H1 (cell line): Measurements from ENCODE around the gene JADE1. TPM values are rescaled to one million over a fixed set of nuclear protein-coding genes. Genes with fewer than 3 reads are reported as not detected.

ENCODE experiments used
- CTCF ChIA-PET: fragments of 300-600 bp; sonication (Branson Sonifier 250); formaldehyde crosslinking; loops from one replicate; lab custom pipeline; 2021; ENCODE audit not compliant: partially characterized antibody; lab: Charles Lee
- POLR2A ChIA-PET: fragments of 300-600 bp; sonication (Branson Sonifier 250); formaldehyde crosslinking; loops from one replicate; lab custom pipeline; 2021; ENCODE audit warnings: inconsistent platforms; ENCODE audit not compliant: partially characterized antibody; lab: Charles Lee
- DNase-seq, 2 experiments: peaks; one replicate each; pipeline versions ENCODE4 v3.0.0 to v3.0.0-alpha.2; 2010 to 2022; ENCODE audit warnings: low spot score in 2 of 2, low read depth in 1 of 2, mixed read lengths in 1 of 2
- FAIRE-seq: peaks from 2 replicates; lab custom pipeline; 2011; peaks lifted over from hg19 to GRCh38; lab: Jason Lieb, UNC
- H2AFZ ChIP-seq: 2 replicates; pipeline ENCODE4 v1.8.1; 2012; ENCODE audit warnings: low read length, inconsistent platforms
- H2AK5ac ChIP-seq: 2 replicates; pipeline ENCODE4 v1.6.1; 2013; ENCODE audit warnings: low read depth, low read length
- H2BK120ac ChIP-seq: replicated peaks from 2 replicates; pipeline ENCODE3; 2013; ENCODE audit warnings: low read depth, low read length, inconsistent platforms
- H2BK12ac ChIP-seq: 2 replicates; pipeline ENCODE4 v1.6.1; 2013; ENCODE audit warnings: low read depth, low read length
- H2BK15ac ChIP-seq: 2 replicates; pipeline ENCODE4 v1.6.1; 2013; ENCODE audit warnings: low read length
- H2BK20ac ChIP-seq: 2 replicates; pipeline ENCODE4 v1.6.1; 2013; ENCODE audit warnings: low read length
- H2BK5ac ChIP-seq: 2 replicates; pipeline ENCODE4 v1.6.1; 2013; ENCODE audit warnings: low read depth, low read length
- H3K14ac ChIP-seq: 2 replicates; pipeline ENCODE4 v1.6.1; 2013; ENCODE audit warnings: inconsistent platforms; ENCODE audit not compliant: insufficient read length
- H3K18ac ChIP-seq: 2 replicates; pipeline ENCODE4 v1.6.1; 2013; ENCODE audit warnings: low read length; ENCODE audit errors: extremely low read depth
- H3K23ac ChIP-seq: 2 replicates; pipeline ENCODE4 v1.6.1; 2013; ENCODE audit warnings: inconsistent platforms; ENCODE audit not compliant: insufficient read length
- H3K23me2 ChIP-seq: 2 replicates; pipeline ENCODE4 v1.6.1; 2013; ENCODE audit warnings: low read depth, low read length
- H3K27ac ChIP-seq: 2 replicates; pipeline ENCODE4 v1.6.1; 2011; ENCODE audit warnings: low read depth, low read length, inconsistent platforms
- H3K27me3 ChIP-seq, 4 experiments: replicated peaks in 1 of 4; 1 replicate in 1 of 4; 2 replicates in 3 of 4; pipeline versions ENCODE4 v1.6.1 to v1.8.1; 2011 to 2013; ENCODE audit warnings: low read length in 3 of 4, mild to moderate bottlenecking in 3 of 4, inconsistent platforms in 2 of 4, mixed read lengths in 2 of 4, moderate library complexity in 1 of 4; ENCODE audit not compliant: control insufficient read depth in 3 of 4, insufficient read depth in 3 of 4; ENCODE audit errors: extremely low read depth in 1 of 4
- H3K36me3 ChIP-seq, 4 experiments: 2 replicates each; pipeline versions ENCODE4 v1.6.1 to v1.8.1; 2011 to 2013; ENCODE audit warnings: mild to moderate bottlenecking in 4 of 4, low read length in 3 of 4, moderate library complexity in 2 of 4, control low read depth in 1 of 4, inconsistent platforms in 1 of 4; ENCODE audit not compliant: insufficient read depth in 4 of 4, control insufficient read depth in 2 of 4
- H3K4ac ChIP-seq: replicated peaks from 2 replicates; pipeline ENCODE3; 2013; ENCODE audit warnings: low read length, low read depth, mixed read lengths, inconsistent platforms; ENCODE audit not compliant: insufficient read length
- H3K4me1 ChIP-seq, 4 experiments: replicated peaks in 1 of 4; 1 replicate in 1 of 4; 2 replicates in 3 of 4; pipeline versions ENCODE4 v1.6.1 to v1.8.1; 2011 to 2013; ENCODE audit warnings: low read length in 3 of 4, inconsistent platforms in 2 of 4, mixed read lengths in 1 of 4; ENCODE audit not compliant: insufficient read depth in 4 of 4, control insufficient read depth in 3 of 4
- H3K4me2 ChIP-seq, 2 experiments: 2 replicates each; pipeline versions ENCODE4 v1.6.1 to v1.8.1; 2011 to 2013; ENCODE audit warnings: low read depth in 2 of 2, low read length in 2 of 2, control low read depth in 1 of 2, inconsistent platforms in 1 of 2, mild to moderate bottlenecking in 1 of 2; ENCODE audit not compliant: insufficient read depth in 1 of 2
- H3K4me3 ChIP-seq, 4 experiments: fragments of 200-600, 300-600 bp in 1 of 4; sonication (generic), shearing (Covaris generic), sonication (Bioruptor Twin) in 1 of 4; 2 replicates each; pipeline versions ENCODE4 v1.5.1 to v1.8.1; 2011 to 2016; ENCODE audit warnings: low read length in 4 of 4, low read depth in 3 of 4, control low read depth in 2 of 4, inconsistent platforms in 2 of 4, mild to moderate bottlenecking in 2 of 4, mixed read lengths in 1 of 4, moderate library complexity in 1 of 4; ENCODE audit not compliant: insufficient read depth in 2 of 4; ENCODE audit errors: extremely low read depth in 1 of 4
- H3K56ac ChIP-seq: replicated peaks from 2 replicates; pipeline ENCODE3; 2013; ENCODE audit warnings: low read depth, mild to moderate bottlenecking, mixed read lengths, low read length, inconsistent platforms; ENCODE audit not compliant: insufficient read length
- H3K79me1 ChIP-seq: 2 replicates; pipeline ENCODE4 v1.6.1; 2013; ENCODE audit warnings: low read depth, low read length, control low read depth
- H3K79me2 ChIP-seq, 2 experiments: 2 replicates each; pipeline versions ENCODE4 v1.6.1 to v1.8.1; 2012 to 2013; ENCODE audit warnings: low read length in 2 of 2, mild to moderate bottlenecking in 2 of 2, inconsistent platforms in 1 of 2; ENCODE audit not compliant: insufficient read depth in 2 of 2, control insufficient read depth in 1 of 2
- H3K9ac ChIP-seq, 4 experiments: replicated peaks in 1 of 4; 1 replicate in 1 of 4; 2 replicates in 3 of 4; pipeline versions ENCODE4 v1.6.1 to v1.8.1; 2011 to 2013; ENCODE audit warnings: low read depth in 3 of 4, low read length in 3 of 4, control low read depth in 2 of 4, mild to moderate bottlenecking in 2 of 4, moderate library complexity in 2 of 4, inconsistent platforms in 1 of 4; ENCODE audit errors: extremely low read depth in 1 of 4
- H3K9me3 ChIP-seq, 2 experiments: 2 replicates each; pipeline versions ENCODE4 v1.6.1 to v1.8.1; 2012 to 2013; ENCODE audit warnings: mild to moderate bottlenecking in 2 of 2, moderate library complexity in 2 of 2, control low read depth in 1 of 2, inconsistent platforms in 1 of 2, low read depth in 1 of 2, low read length in 1 of 2, mixed read lengths in 1 of 2; ENCODE audit not compliant: insufficient read depth in 2 of 2
- H4K20me1 ChIP-seq, 2 experiments: replicated peaks in 1 of 2; 2 replicates each; pipeline versions ENCODE3 to v1.8.1; 2011 to 2013; ENCODE audit warnings: inconsistent platforms in 2 of 2, low read length in 2 of 2, mild to moderate bottlenecking in 1 of 2; ENCODE audit not compliant: insufficient read depth in 2 of 2, control insufficient read depth in 1 of 2
- H4K5ac ChIP-seq: 2 replicates; pipeline ENCODE4 v1.6.1; 2013; ENCODE audit warnings: low read length, low read depth, mixed read lengths, inconsistent platforms; ENCODE audit not compliant: insufficient read length
- H4K8ac ChIP-seq: 2 replicates; pipeline ENCODE4 v1.8.0; 2013; ENCODE audit warnings: mild to moderate bottlenecking, moderate library complexity, low read length, inconsistent platforms; ENCODE audit not compliant: insufficient read depth; ENCODE audit errors: extremely low read depth
- H4K91ac ChIP-seq: replicated peaks from 2 replicates; pipeline ENCODE3; 2013; ENCODE audit warnings: low read length, mixed read lengths, inconsistent platforms; ENCODE audit not compliant: insufficient read length
- ASH2L ChIP-seq: fragments of 200-600, 300-600 bp; sonication (generic); IDR thresholded peaks from one replicate; pipeline ENCODE4 v1.7.1; 2017; ENCODE audit warnings: low read length
- BCL11A ChIP-seq, 2 experiments: IDR thresholded peaks; one replicate each; pipeline ENCODE4 v1.6.1; 2011; ENCODE audit warnings: low read depth in 2 of 2, low read length in 2 of 2, mild to moderate bottlenecking in 2 of 2
- CTBP2 ChIP-seq: IDR thresholded peaks from 2 replicates; pipeline ENCODE4 v1.7.0; 2011; ENCODE audit warnings: borderline replicate concordance, mild to moderate bottlenecking, moderate library complexity, mixed read lengths, low read length; ENCODE audit not compliant: insufficient read depth, insufficient read length
- E2F6 ChIP-seq: IDR thresholded peaks from 2 replicates; pipeline ENCODE4 v1.6.1; 2012; ENCODE audit warnings: inconsistent platforms
- RNF2 ChIP-seq: fragments of 200-900, 300-1000 bp; sonication (generic); IDR thresholded peaks from 2 replicates; pipeline ENCODE4 v1.7.1; 2016; ENCODE audit warnings: borderline replicate concordance, low read depth, mild to moderate bottlenecking, antibody characterized with exemption, low read length; ENCODE audit not compliant: poor library complexity, severe bottlenecking; ENCODE audit errors: missing control alignments
- SIN3A ChIP-seq, 2 experiments: IDR thresholded peaks in 1 of 2; conservative IDR thresholded peaks in 1 of 2; 2 replicates each; pipeline ENCODE4 v1.6.1; 2011 to 2012; ENCODE audit warnings: low read length in 2 of 2, improper control_type of control experiment in 1 of 2, low read depth in 1 of 2, mild to moderate bottlenecking in 1 of 2
- SUZ12 ChIP-seq: fragments of 200-600 bp; sonication (generic); IDR thresholded peaks from 2 replicates; pipeline ENCODE4 v1.6.1; 2012; ENCODE audit warnings: mild to moderate bottlenecking, inconsistent platforms, low read length, moderate library complexity, mixed read lengths
- TCF12 ChIP-seq: IDR thresholded peaks from 2 replicates; pipeline ENCODE4 v1.6.1; 2011; ENCODE audit warnings: low read depth, mild to moderate bottlenecking, low read length
- WGBS, 2 experiments: shearing (Covaris generic) in 1 of 2; methylation state at CpG; one replicate each; pipeline versions ENCODE4 v1.1.6 to v1.1.7; 2013 to 2015; ENCODE audit warnings: low lambda C conversion rate in 2 of 2, mixed read lengths in 2 of 2, inconsistent platforms in 1 of 2, low coverage in 1 of 2, missing lambda C conversion rate in 1 of 2; ENCODE audit not compliant: insufficient replicate concordance in 2 of 2, insufficient coverage in 1 of 2, insufficient read length in 1 of 2; ENCODE audit errors: extremely low coverage in 1 of 2, missing lambda C conversion rate in 1 of 2; 5-methylcytosine and 5-hydroxymethylcytosine counted together
- polyA plus RNA-seq, 7 experiments: library from polyadenylated mRNA; depleted of rRNA in 3 of 7; stranded (reverse) in 5 of 7; unstranded in 2 of 7; fragments of >200 nt in 5 of 7; fragments of 200-250 nt in 2 of 7; gene quantifications; 1 replicate in 5 of 7; 2 replicates in 1 of 7; 4 replicates in 1 of 7; pipeline versions ENCODE4 v1.2.1 to v1.2.3, GENCODE V29; 2011 to 2013; ENCODE audit warnings: missing spikeins in 2 of 7, mixed read lengths in 2 of 7
- total RNA-seq: library from RNA; stranded (reverse); fragmentation: NEBNext Ultra II Directional; extraction: Animal tissue kit (Norgen Biotek cat#: 25700); gene quantifications from 2 replicates; pipeline ENCODE4 v1.2.1, GENCODE V29; 2021

Gene JADE1
- total and polyA plus RNA-seq, 2 of the 8 experiments (the other 6 are each of a cell fraction or from before 2014, with no cell fraction given): 37.7 to 213 TPM

- Histone ChIP-seq H3K4me1 (no peaks in the 10 kb centered on the region), H3K4ac (no peak overlapping the region), H3K23ac (no peak overlapping the region), H3K79me2 (no peaks in the 10 kb centered on the region), H2BK12ac (no peak overlapping the region), H2BK15ac (no peak overlapping the region), H3K18ac (no peak overlapping the region), H3K9ac (no peak overlapping the region), H2BK20ac (no peak overlapping the region), H3K56ac (no peak overlapping the region), H3K36me3 (no peaks in the 10 kb centered on the region), H3K4me3 (no peak overlapping the region), H3K4me2 (no peak overlapping the region), H3K23me2 (no peaks in the 10 kb centered on the region), H2AFZ (peak overlapping the region; percentile 57; the same call in 1 of the 2 replicates), H3K27ac (no peak overlapping the region), H4K91ac (no peak overlapping the region), H3K14ac (no peak overlapping the region), H4K20me1 (no peaks in the 10 kb centered on the region), H2BK5ac (no peak overlapping the region), H4K5ac (no peak overlapping the region), H3K27me3 (no peaks in the 10 kb centered on the region), H3K79me1 (no peaks in the 10 kb centered on the region), H4K8ac (no peak overlapping the region), H2AK5ac (no peak overlapping the region), H3K9me3 (no peaks in the 10 kb centered on the region), H2BK120ac (no peak overlapping the region)
- DNase-seq: no peak
- no peak for FAIRE-seq
- ChIA-PET CTCF (interaction anchor here (0.9 to 2.9 kb wide), 5 partner anchors 12 to 194 kb away, joined by 3 to 9 read pairs (median 4); no protein-coding TSS in a partner anchor), POLR2A (interaction anchor here (0.5 to 1.0 kb wide), 2 partner anchors 11 to 31 kb away, joined by 3 to 4 read pairs; no protein-coding TSS in a partner anchor)
- 91% methylated on average over 7 of the region's 7 CpGs; no CpG with 5 or more reads in 1 of the 2 experiments for WGBS, 2 experiments
- TF ChIP-seq TCF12: no peak
- TF ChIP-seq RNF2: no peak
- no peak for TF ChIP-seq SUZ12
- TF ChIP-seq E2F6: no peak
- TF ChIP-seq BCL11A (IDR thresholded peaks at IDR 0.05; ENCODE audit: low read depth in 2 of 2, low read length in 2 of 2): no peak
- TF ChIP-seq CTBP2: no peak
- TF ChIP-seq SIN3A (conservative IDR thresholded peaks at IDR 0.05 in 1 of 2, IDR thresholded peaks at IDR 0.05 in 1 of 2; ENCODE audit: low read depth in 1 of 2, low read length in 2 of 2): no peak
- TF ChIP-seq ASH2L: no peak
Measured at GRCh38 chr4:128768373-128768996, 41.0 kb upstream of the JADE1 start.
